WTC11 (cell line): ENCODE data around the gene ATRIP. TPM values are rescaled to one million over a fixed set of nuclear protein-coding genes. Genes with fewer than 3 reads are reported as not detected.
"Not testable (repeated sequence)": the region's sequence is repeated elsewhere in the genome, so short reads cannot be mapped to it uniquely, and the experiment has no call there.

Experiments used
- ATAC-seq: fragments of 200-7000 bp; cut with Tn5 transposase; 2 replicates; pipeline ENCODE4 v1.10.0; 2021; ENCODE audit warnings: mild to moderate bottlenecking, moderate library complexity
- CTCF ChIA-PET: fragments of 300-600 bp; sonication (Branson Sonifier 250); formaldehyde crosslinking; loops from one replicate; lab custom pipeline; 2021; ENCODE audit warnings: antibody characterized with exemption; lab: Charles Lee
- POLR2A ChIA-PET: fragments of 350-600 bp; sonication (Branson Sonifier 250); formaldehyde crosslinking; loops from one replicate; lab custom pipeline; 2021; ENCODE audit warnings: antibody characterized with exemption; lab: Charles Lee
- DNase-seq: peaks from one replicate; pipeline ENCODE4 v3.0.0; 2021; ENCODE audit warnings: low spot score
- H3K27ac Mint-ChIP-seq: 2 replicates; pipeline ENCODE4 v1.8.0; 2021; ENCODE audit warnings: mixed read lengths
- H3K27me3 Mint-ChIP-seq: 2 replicates; pipeline ENCODE4 v1.8.0; 2021; ENCODE audit warnings: low read depth, mild to moderate bottlenecking, moderate library complexity, mixed read lengths
- H3K36me3 Mint-ChIP-seq: 2 replicates; pipeline ENCODE4 v1.8.0; 2021; ENCODE audit warnings: mixed read lengths
- H3K4me1 Mint-ChIP-seq: 2 replicates; pipeline ENCODE4 v1.8.0; 2022; ENCODE audit warnings: mixed read lengths
- H3K4me3 Mint-ChIP-seq: 2 replicates; pipeline ENCODE4 v1.8.0; 2021; ENCODE audit warnings: mild to moderate bottlenecking, moderate library complexity, mixed read lengths
- H3K9me3 Mint-ChIP-seq: 2 replicates; pipeline ENCODE4 v1.8.0; 2021; ENCODE audit warnings: mixed read lengths
- ATF2 ChIP-seq: sonication (generic); formaldehyde crosslinking; IDR thresholded peaks from 2 replicates; pipeline ENCODE4 v1.8.1; 2022; ENCODE audit warnings: low read depth, missing genetic modification reagents, borderline replicate concordance
- CBFB ChIP-seq: sonication (generic); formaldehyde crosslinking; IDR thresholded peaks from 2 replicates; pipeline ENCODE4 v1.8.1; 2022; ENCODE audit warnings: mild to moderate bottlenecking, low read depth, missing genetic modification reagents
- CDX4 ChIP-seq: fragments of 250-450 bp; sonication (Bioruptor Pico); IDR thresholded peaks from 2 replicates; pipeline ENCODE4 v1.9.0; 2021; ENCODE audit warnings: moderate library complexity, mild to moderate bottlenecking, inconsistent platforms, borderline replicate concordance
- GTF2I ChIP-seq: fragments of 250-450 bp; sonication (Bioruptor Pico); conservative IDR thresholded peaks from 2 replicates; pipeline ENCODE4 v1.4.0; 2021; ENCODE audit warnings: mild to moderate bottlenecking
- HMGA2 ChIP-seq: fragments of 250-450 bp; sonication (Bioruptor Pico); IDR thresholded peaks from 2 replicates; pipeline ENCODE4 v1.4.0; 2021; ENCODE audit warnings: mild to moderate bottlenecking, moderate library complexity
- MYBL2 ChIP-seq: sonication (generic); formaldehyde crosslinking; IDR thresholded peaks from 2 replicates; pipeline ENCODE4 v1.8.1; 2023; ENCODE audit warnings: mild to moderate bottlenecking, moderate library complexity, missing genetic modification reagents
- NFE2L1 ChIP-seq: sonication (generic); formaldehyde crosslinking; IDR thresholded peaks from 2 replicates; pipeline ENCODE4 v1.8.1; 2023; ENCODE audit warnings: missing genetic modification reagents
- TCF7 ChIP-seq: sonication (generic); formaldehyde crosslinking; IDR thresholded peaks from 2 replicates; pipeline ENCODE4 v1.8.0; 2022; ENCODE audit warnings: mild to moderate bottlenecking, low read depth, missing genetic modification reagents, moderate library complexity
- ZBTB21 ChIP-seq: sonication (generic); formaldehyde crosslinking; IDR thresholded peaks from 2 replicates; pipeline ENCODE4 v1.8.1; 2023; ENCODE audit warnings: mild to moderate bottlenecking, missing genetic modification reagents, borderline replicate concordance
- ZNF121 ChIP-seq: sonication (generic); formaldehyde crosslinking; IDR thresholded peaks from 2 replicates; pipeline ENCODE4 v1.8.0; 2023; ENCODE audit warnings: missing genetic modification reagents
- ZNF423 ChIP-seq: fragments of 250-450 bp; sonication (Bioruptor Pico); IDR thresholded peaks from 2 replicates; pipeline ENCODE4 v2.1.2; 2022; ENCODE audit warnings: mild to moderate bottlenecking, moderate library complexity
- ZNF512 ChIP-seq: sonication (generic); formaldehyde crosslinking; IDR thresholded peaks from 2 replicates; pipeline ENCODE4 v1.8.1; 2022; ENCODE audit warnings: missing genetic modification reagents, borderline replicate concordance
- total RNA-seq: library from RNA; stranded (reverse); gene quantifications from 3 replicates; pipeline ENCODE4 v1.2.3, GENCODE V29; 2021
- TF ChIP-seq, protein P1 (sequence below): sonication (generic); formaldehyde crosslinking; IDR thresholded peaks from 2 replicates; pipeline ENCODE4 v1.8.1; 2022; ENCODE audit warnings: mild to moderate bottlenecking, moderate library complexity, missing genetic modification reagents
- TF ChIP-seq, protein P2 (sequence below): sonication (generic); formaldehyde crosslinking; IDR thresholded peaks from 2 replicates; pipeline ENCODE4 v1.8.0; 2022; ENCODE audit warnings: mild to moderate bottlenecking, missing genetic modification reagents
- TF ChIP-seq, protein P3 (sequence below): fragments of 250-450 bp; sonication (Bioruptor Pico); IDR thresholded peaks from 2 replicates; pipeline ENCODE4 v2.1.2; 2022; ENCODE audit warnings: mild to moderate bottlenecking, moderate library complexity
- TF ChIP-seq, protein P4 (sequence below): sonication (generic); formaldehyde crosslinking; IDR thresholded peaks from 2 replicates; pipeline ENCODE4 v1.8.1; 2022; ENCODE audit warnings: low read depth, mild to moderate bottlenecking, moderate library complexity, missing genetic modification reagents, borderline replicate concordance

ATRIP gene
- total RNA-seq, 1 experiment from 2014 or later = 18.2 TPM

- TF ChIP-seq, protein P1, sequence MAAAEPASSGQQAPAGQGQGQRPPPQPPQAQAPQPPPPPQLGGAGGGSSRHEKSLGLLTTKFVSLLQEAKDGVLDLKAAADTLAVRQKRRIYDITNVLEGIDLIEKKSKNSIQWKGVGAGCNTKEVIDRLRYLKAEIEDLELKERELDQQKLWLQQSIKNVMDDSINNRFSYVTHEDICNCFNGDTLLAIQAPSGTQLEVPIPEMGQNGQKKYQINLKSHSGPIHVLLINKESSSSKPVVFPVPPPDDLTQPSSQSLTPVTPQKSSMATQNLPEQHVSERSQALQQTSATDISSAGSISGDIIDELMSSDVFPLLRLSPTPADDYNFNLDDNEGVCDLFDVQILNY = no peak
Measured at GRCh38 chr3:48472923-48473616, 26.5 kb downstream of the ATRIP start (continued).

DNA sequence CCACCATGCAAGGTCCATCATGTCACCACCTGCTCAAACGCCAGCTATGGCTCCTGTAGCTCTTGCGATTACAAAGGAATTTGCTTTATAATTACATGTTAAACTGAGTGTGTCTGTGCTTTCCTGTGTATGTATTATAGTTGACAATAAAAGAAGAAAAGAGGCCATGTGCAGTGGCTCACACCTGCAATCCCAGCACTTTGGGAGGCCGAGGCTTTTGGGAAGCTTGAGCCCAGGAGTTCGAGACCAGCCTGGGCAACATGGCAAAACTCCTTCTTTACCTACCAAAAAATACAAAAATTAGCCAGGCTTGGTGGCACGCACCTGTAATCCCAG lies 27.0 kb downstream of the ATRIP start:
- ChIA-PET POLR2A (interaction anchor here (0.6 to 3.3 kb wide), 13 partner anchors 27 to 286 kb away, joined by 3 to 21 read pairs (median 5); partner anchors contain the start of genes ATRIP, CCDC51, CDC25A and CELSR3), CTCF (interaction anchor here (0.7 to 6.3 kb wide), 31 partner anchors 8 to 1062 kb away, joined by 3 to 168 read pairs (median 6); partner anchors contain the start of genes ATRIP, CCDC51, PFKFB4 and SHISA5)
- Mint-ChIP-seq H3K27me3 (no peaks in the 10 kb centered on the region; the same call in none of the 2 replicates), H3K4me3 (peak overlapping the region; percentile 91), H3K27ac (peak overlapping the region; percentile 99), H3K4me1 (peaks cover 34% of the 10 kb centered on the region), H3K9me3 (no peaks in the 10 kb centered on the region), H3K36me3 (peaks cover 9% of the 10 kb centered on the region)
- no peak for DNase-seq
- no peak for ATAC-seq
- TF ChIP-seq, protein P2, sequence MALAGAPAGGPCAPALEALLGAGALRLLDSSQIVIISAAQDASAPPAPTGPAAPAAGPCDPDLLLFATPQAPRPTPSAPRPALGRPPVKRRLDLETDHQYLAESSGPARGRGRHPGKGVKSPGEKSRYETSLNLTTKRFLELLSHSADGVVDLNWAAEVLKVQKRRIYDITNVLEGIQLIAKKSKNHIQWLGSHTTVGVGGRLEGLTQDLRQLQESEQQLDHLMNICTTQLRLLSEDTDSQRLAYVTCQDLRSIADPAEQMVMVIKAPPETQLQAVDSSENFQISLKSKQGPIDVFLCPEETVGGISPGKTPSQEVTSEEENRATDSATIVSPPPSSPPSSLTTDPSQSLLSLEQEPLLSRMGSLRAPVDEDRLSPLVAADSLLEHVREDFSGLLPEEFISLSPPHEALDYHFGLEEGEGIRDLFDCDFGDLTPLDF (CRISPR knock-in tag) = no peak
- TF ChIP-seq, protein P3, sequence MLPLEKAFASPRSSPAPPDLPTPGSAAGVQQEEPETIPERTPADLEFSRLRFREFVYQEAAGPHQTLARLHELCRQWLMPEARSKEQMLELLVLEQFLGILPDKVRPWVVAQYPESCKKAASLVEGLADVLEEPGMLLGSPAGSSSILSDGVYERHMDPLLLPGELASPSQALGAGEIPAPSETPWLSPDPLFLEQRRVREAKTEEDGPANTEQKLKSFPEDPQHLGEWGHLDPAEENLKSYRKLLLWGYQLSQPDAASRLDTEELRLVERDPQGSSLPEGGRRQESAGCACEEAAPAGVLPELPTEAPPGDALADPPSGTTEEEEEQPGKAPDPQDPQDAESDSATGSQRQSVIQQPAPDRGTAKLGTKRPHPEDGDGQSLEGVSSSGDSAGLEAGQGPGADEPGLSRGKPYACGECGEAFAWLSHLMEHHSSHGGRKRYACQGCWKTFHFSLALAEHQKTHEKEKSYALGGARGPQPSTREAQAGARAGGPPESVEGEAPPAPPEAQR = 0 out of 2 replicates have a peak, but pooled peaks have one; percentile 5

DNA sequence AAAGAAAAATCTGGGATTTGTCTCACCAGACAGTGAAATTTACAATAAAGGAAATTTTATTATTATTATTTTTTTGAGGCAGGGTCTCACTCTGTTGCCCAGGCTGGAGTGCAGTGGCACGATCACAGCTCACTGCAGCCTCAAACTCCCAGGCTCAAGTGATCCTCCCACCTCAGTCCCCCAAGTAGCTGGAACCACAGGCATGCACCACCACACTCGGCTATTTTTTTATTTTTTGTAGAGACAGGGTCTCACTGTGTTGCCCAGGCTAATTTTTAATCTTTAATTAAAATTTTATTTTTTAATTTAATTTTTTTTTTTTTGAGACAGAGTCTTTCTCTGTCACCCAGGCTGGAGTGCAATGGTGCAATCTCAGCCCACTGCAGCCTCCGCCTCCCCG lies 27.5 kb downstream of the ATRIP start:
- ChIA-PET POLR2A (interaction anchor here (0.6 to 3.3 kb wide), 13 partner anchors 27 to 286 kb away, joined by 3 to 21 read pairs (median 4); partner anchors contain the start of genes ATRIP, CCDC51, CDC25A and PFKFB4), CTCF (interaction anchor here (0.7 to 6.3 kb wide), 38 partner anchors 8 to 1197 kb away, joined by 3 to 168 read pairs (median 4); partner anchors contain the start of genes ATRIP, CCDC51, PFKFB4 and SHISA5)
- H3K27ac Mint-ChIP-seq, H3K9me3 Mint-ChIP-seq, H3K27me3 Mint-ChIP-seq, ATAC-seq, H3K4me3 Mint-ChIP-seq, H3K36me3 Mint-ChIP-seq, DNase-seq: not testable (repeated sequence)
- peaks cover 38% of the 10 kb centered on the region for H3K4me1 Mint-ChIP-seq
- TF ChIP-seq HMGA2 (0 out of 2 replicates have a peak, but pooled peaks have one; percentile 34), ZNF121 (CRISPR knock-in tag) (peak; percentile 92), GTF2I (CRISPR knock-in tag) (peak; percentile 85)

GRCh38 chr3:48474619-48475018 lies 28.1 kb downstream of the ATRIP start:
- ATAC-seq (peak; percentile 70), DNase-seq (peak; percentile 78)
- peaks cover 41% of the 10 kb centered on the region for H3K4me1 Mint-ChIP-seq
- no peaks in the 10 kb centered on the region; the same call in none of the 2 replicates for H3K27me3 Mint-ChIP-seq
- POLR2A ChIA-PET = interaction anchor here (0.6 to 3.3 kb wide), 8 partner anchors 8 to 161 kb away, joined by 3 to 21 read pairs (median 3); partner anchors contain the start of genes CCDC51, PFKFB4, SHISA5 and SLC26A6
- H3K36me3 Mint-ChIP-seq = no peaks in the 10 kb centered on the region; the same call in none of the 2 replicates
- H3K4me3 Mint-ChIP-seq = peak overlapping the region; percentile 14
- no peaks in the 10 kb centered on the region for H3K9me3 Mint-ChIP-seq
- CTCF ChIA-PET = interaction anchor here (0.8 to 6.3 kb wide), 19 partner anchors 9 to 1197 kb away, joined by 3 to 168 read pairs (median 4); partner anchors contain the start of genes CCDC51, PFKFB4, SHISA5 and SLC26A6
- peak overlapping the region; percentile 79 for H3K27ac Mint-ChIP-seq
- TF ChIP-seq NFE2L1 (CRISPR knock-in tag) = peak; percentile 62
- TF ChIP-seq ATF2 = no peak
- no peak for TF ChIP-seq TCF7
- peak; percentile 62; the same call in 1 of the 2 replicates for TF ChIP-seq ZBTB21 (CRISPR knock-in tag)
- peak; percentile 29; the same call in 1 of the 2 replicates for TF ChIP-seq ZNF423 (CRISPR knock-in tag)
- TF ChIP-seq CDX4 (CRISPR knock-in tag) = no peak
- TF ChIP-seq ZNF512 (CRISPR knock-in tag) = no peak
- TF ChIP-seq, protein P4, sequence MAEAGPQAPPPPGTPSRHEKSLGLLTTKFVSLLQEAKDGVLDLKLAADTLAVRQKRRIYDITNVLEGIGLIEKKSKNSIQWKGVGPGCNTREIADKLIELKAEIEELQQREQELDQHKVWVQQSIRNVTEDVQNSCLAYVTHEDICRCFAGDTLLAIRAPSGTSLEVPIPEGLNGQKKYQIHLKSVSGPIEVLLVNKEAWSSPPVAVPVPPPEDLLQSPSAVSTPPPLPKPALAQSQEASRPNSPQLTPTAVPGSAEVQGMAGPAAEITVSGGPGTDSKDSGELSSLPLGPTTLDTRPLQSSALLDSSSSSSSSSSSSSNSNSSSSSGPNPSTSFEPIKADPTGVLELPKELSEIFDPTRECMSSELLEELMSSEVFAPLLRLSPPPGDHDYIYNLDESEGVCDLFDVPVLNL (CRISPR knock-in tag) = no peak
- TF ChIP-seq MYBL2 (CRISPR knock-in tag) = peak; percentile 22; the same call in 1 of the 2 replicates
- no peak for TF ChIP-seq CBFB
